ENCODE results near the gene SPATA9. TPM values are rescaled to one million over a fixed set of nuclear protein-coding genes. Genes with fewer than 3 reads are reported as not detected.
A peak's percentile ranks its signal among the peaks of the same experiment; 100 is the strongest.

Gene SPATA9
- total and polyA plus RNA-seq, 2 of the 8 experiments (the other 6 are each of a cell fraction or from before 2014, with no cell fraction given), result not detected

GRCh38 chr5:95731571-95732554, 49.1 kb upstream of the SPATA9 start:
- Histone ChIP-seq H3K9me3 (ENCODE audit: insufficient read depth in 2 of 2, low read depth in 1 of 2, low read length in 1 of 2) (no peaks in the 10 kb centered on the region), H3K4me3 (ENCODE audit: extremely low read depth in 1 of 4, insufficient read depth in 2 of 4, low read depth in 3 of 4, low read length in 4 of 4) (peak overlapping the region; percentile 78 to 84 (median 82)), H3K9ac (replicated peaks in 1 of 4; ENCODE audit: extremely low read depth in 1 of 4, low read depth in 3 of 4, low read length in 3 of 4) (peak overlapping the region; percentile 65 to 80 (median 72)), H3K4me1 (replicated peaks in 1 of 4; ENCODE audit: control insufficient read depth in 3 of 4, insufficient read depth in 4 of 4, low read length in 3 of 4) (peaks cover 0 to 9% (median 4%) of the 10 kb centered on the region in 4 experiments; a peak in 4 of 7 replicates), H2AK5ac (ENCODE audit: low read depth, low read length) (no peak overlapping the region), H3K23me2 (ENCODE audit: low read depth, low read length) (peaks cover 6% of the 10 kb centered on the region), H3K27me3 (replicated peaks in 1 of 4; ENCODE audit: control insufficient read depth in 3 of 4, extremely low read depth in 1 of 4, insufficient read depth in 3 of 4, low read length in 3 of 4) (peaks cover 1 to 43% (median 19%) of the 10 kb centered on the region in 4 experiments), H3K23ac (ENCODE audit: insufficient read length) (no peak overlapping the region), H3K79me2 (ENCODE audit: control insufficient read depth in 1 of 2, insufficient read depth in 2 of 2, low read length in 2 of 2) (no peaks in the 10 kb centered on the region), H4K8ac (ENCODE audit: extremely low read depth, insufficient read depth, low read length) (peak overlapping the region; percentile 81; the same call in 1 of the 2 replicates), H3K14ac (ENCODE audit: insufficient read length) (no peak overlapping the region), H2BK12ac (ENCODE audit: low read depth, low read length) (peak overlapping the region; percentile 75; the same call in 1 of the 2 replicates), H2BK20ac (ENCODE audit: low read length) (no peak overlapping the region), H3K4ac (replicated peaks; ENCODE audit: insufficient read length, low read depth, low read length) (no peak overlapping the region), H4K20me1 (replicated peaks in 1 of 2; ENCODE audit: control insufficient read depth in 1 of 2, insufficient read depth in 2 of 2, low read length in 2 of 2) (no peaks in the 10 kb centered on the region), H3K79me1 (ENCODE audit: low read depth, low read length) (no peaks in the 10 kb centered on the region), H3K36me3 (ENCODE audit: control insufficient read depth in 2 of 4, insufficient read depth in 4 of 4, low read length in 3 of 4) (no peaks in the 10 kb centered on the region), H4K5ac (ENCODE audit: insufficient read length, low read depth, low read length) (peak overlapping the region; percentile 18), H2BK15ac (ENCODE audit: low read length) (peak overlapping the region; percentile 97; the same call in 1 of the 2 replicates), H3K4me2 (ENCODE audit: insufficient read depth in 1 of 2, low read depth in 2 of 2, low read length in 2 of 2) (peak overlapping the region; percentile 89 to 92), H3K18ac (ENCODE audit: extremely low read depth, low read length) (peak overlapping the region; percentile 36; the same call in 1 of the 2 replicates), H3K27ac (ENCODE audit: low read depth, low read length) (no peak overlapping the region), H2BK5ac (ENCODE audit: low read depth, low read length) (0 out of 2 replicates have a peak overlapping the region, but pooled peaks have one; percentile 17), H2BK120ac (replicated peaks; ENCODE audit: low read depth, low read length) (no peak overlapping the region), H2AFZ (ENCODE audit: low read length) (peak overlapping the region; percentile 91), H3K56ac (replicated peaks; ENCODE audit: insufficient read length, low read depth, low read length) (no peak overlapping the region), H4K91ac (replicated peaks; ENCODE audit: insufficient read length, low read length) (peak overlapping the region; percentile 38)
- 3% methylated on average over 39 of the region's 64 CpGs; no CpG with 5 or more reads in 1 of the 2 experiments for WGBS, 2 experiments (ENCODE audit: extremely low coverage in 1 of 2, insufficient coverage in 1 of 2, insufficient read length in 1 of 2, insufficient replicate concordance in 2 of 2, low coverage in 1 of 2, low lambda C conversion rate in 2 of 2, missing lambda C conversion rate in 1 of 2)
- ChIA-PET POLR2A (ENCODE audit: partially characterized antibody) (interaction anchor here (1.2 to 2.8 kb wide), 7 partner anchors 10 to 103 kb away, joined by 3 to 24 read pairs (median 4); partner anchors contain the start of genes GLRX and RFESD), CTCF (ENCODE audit: partially characterized antibody) (interaction anchor here (0.6 to 2.3 kb wide), 12 partner anchors 12 to 445 kb away, joined by 3 to 13 read pairs (median 3); no protein-coding TSS in a partner anchor)
- DNase-seq (ENCODE audit: low read depth in 1 of 2, low spot score in 2 of 2), result peak in 1 of 2 experiments; percentile 80
- no peak for FAIRE-seq
- TF ChIP-seq EGR1 (IDR thresholded peaks at IDR 0.05; ENCODE audit: borderline replicate concordance, low read depth, low read length) (no peak), KDM4A (IDR thresholded peaks at IDR 0.05; ENCODE audit: low read depth, low read length, severe bottlenecking) (peak; percentile 84), EP300 (IDR thresholded peaks at IDR 0.05; ENCODE audit: borderline replicate concordance in 1 of 2, low read depth in 2 of 2, low read length in 2 of 2) (no peak), JUND (IDR thresholded peaks at IDR 0.05; ENCODE audit: low read length) (no peak), BRCA1 (IDR thresholded peaks at IDR 0.05; ENCODE audit: low read depth, low read length) (no peak), CREB1 (IDR thresholded peaks at IDR 0.05) (no peak), PHF8 (conservative IDR thresholded peaks at IDR 0.05; ENCODE audit: low read depth, low read length) (no peak), BACH1 (IDR thresholded peaks at IDR 0.05; ENCODE audit: low read length) (peak; percentile 6; the same call in 1 of the 2 replicates), TEAD4 (IDR thresholded peaks at IDR 0.05; ENCODE audit: low read depth, low read length) (peak; percentile 70), EZH2 (IDR thresholded peaks at IDR 0.05; ENCODE audit: low read depth, low read length, severe bottlenecking) (peak; percentile 54)
